GM18505 (cell line): ENCODE measurements around the gene HRK.

Experiments used
- ATAC-seq: cut with Tn5 transposase; IDR thresholded peaks from one replicate; pipeline ENCODE4 v1.9.1; 2021; ENCODE audit not compliant: unreplicated experiment
- POLR2A ChIP-seq: IDR thresholded peaks from 4 replicates; pipeline ENCODE4 v1.6.1; 2011; ENCODE audit warnings: borderline replicate concordance; ENCODE audit not compliant: insufficient read depth, insufficient read length; ENCODE audit errors: extremely low read depth

Gene HRK

DNA sequence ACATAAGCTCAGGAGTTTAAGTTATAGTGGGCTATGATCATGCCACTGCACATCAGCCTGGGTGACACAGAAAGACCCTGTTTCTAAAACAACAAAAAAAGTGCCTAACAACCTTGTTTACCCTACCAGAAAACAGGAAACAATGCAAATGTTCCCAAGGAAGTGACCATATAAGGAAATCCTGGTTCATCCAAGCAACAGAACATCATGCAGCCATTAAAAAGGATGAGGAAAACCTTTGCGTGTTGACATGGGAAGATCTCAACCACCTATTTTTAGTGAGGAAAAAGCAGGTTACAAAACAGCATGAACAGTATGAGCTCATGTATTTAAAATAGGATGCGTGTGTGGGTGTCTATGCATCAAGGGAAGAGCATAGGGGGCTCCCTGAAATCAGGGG is 13.7 kb downstream of the HRK start:
- no peak for TF ChIP-seq POLR2A
- ATAC-seq: no peak

DNA sequence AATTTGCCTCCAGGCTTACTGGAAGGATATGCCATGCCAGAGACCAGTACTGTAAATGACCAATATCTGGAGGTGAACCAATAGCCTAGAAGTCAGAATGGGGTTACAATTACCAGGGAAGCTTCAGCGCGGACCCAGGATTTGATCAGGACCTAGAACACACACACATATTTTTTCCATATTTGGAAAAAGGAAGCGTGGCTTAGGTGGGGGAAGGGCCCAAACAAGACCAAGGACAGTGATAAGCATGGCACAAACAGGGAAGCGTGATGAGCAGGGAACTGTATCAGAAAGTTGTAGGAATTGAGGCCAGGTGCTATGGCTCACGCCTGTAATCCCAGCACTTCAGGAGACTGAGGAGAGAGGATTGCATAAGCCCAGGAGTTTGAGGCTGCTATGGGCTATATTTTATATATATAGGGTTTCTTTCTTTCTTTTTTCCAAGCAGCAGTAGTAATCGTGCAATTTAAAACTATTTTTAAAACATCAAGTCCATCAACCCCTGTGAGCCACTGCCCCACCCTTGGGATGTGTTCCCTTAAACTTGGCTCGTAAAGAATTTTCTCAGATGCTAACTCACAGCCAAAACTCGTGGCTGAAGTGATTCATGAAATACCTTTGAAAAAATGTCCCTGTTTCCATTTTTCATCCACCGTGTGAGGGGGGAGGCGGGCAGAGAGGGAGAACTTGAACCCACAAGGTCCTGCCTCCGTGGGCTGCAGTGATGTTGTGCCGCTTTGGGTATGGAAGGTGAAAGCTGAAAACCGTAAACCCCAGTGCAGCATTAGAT is 16.7 kb downstream of the HRK start:
- TF ChIP-seq POLR2A: no peak
- ATAC-seq: no peak

DNA sequence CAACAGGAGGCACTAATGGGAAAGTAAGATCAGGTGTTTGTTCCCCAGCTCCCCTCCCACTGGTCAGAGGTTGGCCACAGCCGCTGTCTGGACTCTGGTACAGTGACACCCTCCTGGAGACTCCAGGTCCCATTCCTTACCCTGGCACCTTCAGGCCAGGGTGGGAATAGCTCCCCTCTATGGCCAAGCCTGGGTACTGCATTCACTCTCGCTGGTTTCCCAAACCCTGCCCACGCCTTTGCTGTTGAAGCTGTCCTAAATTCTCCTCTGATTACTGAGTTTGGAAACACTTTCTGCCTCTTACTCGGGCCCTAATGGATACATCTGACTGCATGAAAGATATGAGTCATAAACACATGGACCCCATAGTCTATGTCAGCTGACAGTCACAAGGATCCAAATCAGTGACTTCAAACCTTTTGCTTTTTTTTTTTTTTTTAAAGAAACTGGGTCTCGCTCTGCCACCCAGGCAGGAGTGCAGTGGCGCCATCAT is 17.9 kb downstream of the HRK start:
- no peak for TF ChIP-seq POLR2A
- ATAC-seq: no peak

DNA sequence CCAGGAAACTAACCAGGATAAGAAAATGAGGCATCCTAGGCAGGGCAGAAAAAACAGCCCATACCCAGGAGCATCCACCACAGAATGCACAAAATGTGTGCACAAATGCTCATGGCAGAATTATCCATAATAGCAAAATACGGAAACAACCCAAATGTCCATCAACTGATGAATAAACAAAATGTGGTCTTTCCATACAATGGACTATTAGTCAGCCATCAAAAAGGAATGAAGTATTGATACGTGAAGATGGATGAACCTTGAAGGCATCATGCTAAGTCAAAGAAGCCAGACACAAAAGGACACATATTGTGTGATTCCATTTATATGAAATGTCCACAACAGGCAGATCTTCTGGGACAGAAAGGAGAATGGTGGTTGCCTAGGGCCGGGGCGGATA is 19.1 kb downstream of the HRK start:
- no peak for ATAC-seq
- TF ChIP-seq POLR2A: no peak

DNA sequence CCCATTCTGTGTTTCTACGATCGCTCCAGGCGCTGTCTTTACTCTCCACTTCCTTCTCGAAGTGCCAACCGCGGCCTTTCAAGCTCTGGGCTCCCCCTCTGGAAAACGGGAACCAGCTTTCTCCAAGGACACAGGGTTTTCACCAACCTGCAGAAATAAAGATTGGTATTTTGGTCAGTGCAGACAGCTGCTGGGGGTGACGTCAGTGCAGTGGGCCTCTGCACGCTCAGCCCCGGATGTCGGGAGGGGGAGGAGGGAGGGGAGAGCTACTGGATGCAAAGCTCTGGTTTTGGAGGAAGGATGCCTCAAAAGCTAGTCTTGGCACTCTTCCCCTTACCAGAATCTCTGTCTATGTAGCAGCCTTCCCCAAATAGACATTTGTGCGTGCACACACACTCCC is 19.9 kb downstream of the HRK start:
- ATAC-seq: no peak
- TF ChIP-seq POLR2A: no peak

DNA sequence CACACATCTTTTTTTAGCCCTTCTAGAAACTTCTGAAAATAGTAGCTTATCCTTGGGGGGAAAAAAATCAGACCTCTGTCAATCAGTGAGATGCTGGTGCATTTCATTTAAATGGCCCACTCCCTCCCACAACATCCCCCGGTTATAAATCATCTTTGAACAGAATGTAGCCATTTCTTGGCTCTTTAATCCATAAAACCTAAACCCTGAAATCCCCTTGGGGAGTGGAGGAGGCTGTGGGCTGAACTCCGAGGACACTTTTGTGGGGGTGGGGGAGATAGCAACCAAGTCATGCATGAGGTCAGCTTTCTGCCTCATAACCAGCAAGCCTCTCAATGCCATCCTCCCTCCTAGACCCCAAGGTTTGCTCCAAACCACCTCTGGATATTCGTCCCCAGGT is 21.0 kb downstream of the HRK start:
- TF ChIP-seq POLR2A: no peak
- ATAC-seq: no peak

DNA sequence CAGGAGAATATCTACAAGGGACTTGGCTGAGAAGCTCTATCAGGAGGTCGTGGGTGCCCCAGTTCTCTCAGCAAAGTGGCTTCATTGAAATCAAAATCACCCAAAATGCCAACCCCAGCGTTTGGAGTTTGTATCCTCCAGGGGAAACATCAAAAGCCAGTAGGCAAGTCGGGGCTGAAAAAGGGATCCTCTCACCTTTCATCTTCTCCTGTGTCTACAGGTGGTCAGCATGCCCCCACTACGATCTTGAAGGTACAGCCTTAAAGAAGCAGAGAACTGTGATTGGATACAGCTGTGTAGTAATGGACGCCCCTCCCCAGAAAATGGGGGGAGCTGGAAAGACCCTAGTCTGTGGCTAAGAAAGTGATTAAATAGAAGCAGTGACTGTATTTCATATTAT is 22.2 kb downstream of the HRK start:
- TF ChIP-seq POLR2A: no peak

DNA sequence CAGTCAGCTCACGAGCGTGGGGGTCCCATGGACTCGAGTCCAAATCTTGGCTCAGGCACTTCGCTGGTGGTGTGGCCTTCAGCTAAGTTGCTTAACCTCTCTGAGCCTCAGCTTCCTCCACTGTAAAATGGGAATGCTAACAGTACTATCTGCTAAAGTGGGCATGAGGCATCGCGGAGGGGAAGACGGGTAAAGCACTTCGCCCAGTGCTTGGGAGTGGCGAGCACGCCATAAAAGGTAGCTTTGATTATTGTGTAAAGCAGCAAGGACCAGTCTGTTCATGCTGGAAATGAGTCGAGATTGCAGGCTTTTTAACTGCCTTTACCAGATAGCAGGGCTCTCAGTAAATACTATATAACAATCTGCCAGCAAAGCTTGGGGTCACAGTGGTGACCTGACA is 24.5 kb downstream of the HRK start:
- no peak for ATAC-seq
- TF ChIP-seq POLR2A: no peak

More for the DNA sequence above, 22.2 kb downstream of the HRK start:
- ATAC-seq: no peak

DNA sequence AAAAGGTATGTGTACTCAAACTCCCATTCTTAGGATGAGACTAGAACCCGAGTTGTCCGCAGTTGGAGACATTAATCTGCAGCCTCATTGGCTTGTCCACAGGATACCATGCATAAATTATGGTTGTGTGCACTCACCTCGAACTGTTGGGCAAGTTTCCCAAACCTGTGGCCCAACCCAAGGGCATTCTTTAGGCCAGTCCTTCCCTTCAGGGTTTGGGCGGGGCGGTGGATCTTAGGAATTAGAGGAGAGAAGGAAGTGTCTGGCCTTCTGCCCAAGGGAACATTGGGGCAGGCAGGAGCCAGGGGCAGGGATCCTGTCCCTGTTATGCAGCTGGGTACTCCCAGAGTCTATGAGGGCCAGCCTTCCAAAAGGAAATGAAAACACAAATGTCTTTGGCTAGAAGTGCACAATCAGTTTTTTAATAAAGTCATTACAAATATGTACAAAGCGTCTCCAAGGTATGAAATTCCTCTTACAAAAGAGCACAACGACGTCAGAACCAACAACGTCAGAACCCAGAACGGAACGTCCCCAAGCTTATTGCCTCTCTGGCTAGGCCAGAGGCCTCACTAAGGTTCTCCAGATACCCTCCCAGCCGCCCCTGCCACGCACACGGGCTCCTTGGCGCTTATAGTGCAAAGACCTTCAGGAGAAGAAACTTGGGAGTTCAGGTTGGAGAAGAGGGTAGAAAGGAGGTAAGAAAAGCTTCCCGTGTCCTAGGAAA is 25.3 kb downstream of the HRK start:
- ATAC-seq: no peak
- no peak for TF ChIP-seq POLR2A

DNA sequence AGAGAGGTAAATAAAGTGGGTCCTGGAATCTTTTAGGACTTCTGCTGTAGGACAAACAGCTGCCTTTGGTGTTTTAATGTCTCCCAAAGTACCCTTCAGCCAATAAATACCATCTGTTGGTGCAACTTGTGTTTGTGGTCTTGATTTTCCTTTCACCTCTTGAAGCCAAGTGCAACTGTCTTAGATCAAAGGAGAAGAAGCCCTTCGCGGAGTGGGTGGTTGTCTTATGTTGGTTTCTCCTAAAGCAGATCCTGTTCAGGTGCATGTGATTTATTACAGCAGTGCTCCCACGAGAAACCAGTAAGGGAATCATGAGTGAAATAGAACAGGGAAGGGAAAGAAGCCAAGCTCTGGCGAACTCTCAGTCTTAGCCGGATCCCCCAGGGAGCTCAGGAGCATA is 27.7 kb downstream of the HRK start:
- TF ChIP-seq POLR2A: no peak
- ATAC-seq: no peak

DNA sequence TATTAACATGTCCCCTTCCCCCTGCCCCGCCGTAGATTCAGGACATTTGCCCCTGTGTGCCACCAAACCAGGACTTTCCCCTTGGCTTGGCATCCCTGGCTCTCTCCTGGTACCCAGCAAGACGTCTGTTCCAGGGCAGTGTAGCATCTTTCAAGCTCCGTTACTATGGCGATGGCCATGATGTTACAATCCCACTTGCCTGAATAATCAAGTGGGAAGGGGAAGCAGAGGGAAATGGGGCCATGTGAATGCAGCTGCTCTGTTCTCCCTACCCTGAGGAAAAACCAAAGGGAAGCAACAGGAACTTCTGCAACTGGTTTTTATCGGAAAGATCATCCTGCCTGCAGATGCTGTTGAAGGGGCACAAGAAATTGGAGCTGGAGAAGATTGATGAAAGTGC is 28.9 kb downstream of the HRK start:
- no peak for ATAC-seq
- TF ChIP-seq POLR2A: no peak

DNA sequence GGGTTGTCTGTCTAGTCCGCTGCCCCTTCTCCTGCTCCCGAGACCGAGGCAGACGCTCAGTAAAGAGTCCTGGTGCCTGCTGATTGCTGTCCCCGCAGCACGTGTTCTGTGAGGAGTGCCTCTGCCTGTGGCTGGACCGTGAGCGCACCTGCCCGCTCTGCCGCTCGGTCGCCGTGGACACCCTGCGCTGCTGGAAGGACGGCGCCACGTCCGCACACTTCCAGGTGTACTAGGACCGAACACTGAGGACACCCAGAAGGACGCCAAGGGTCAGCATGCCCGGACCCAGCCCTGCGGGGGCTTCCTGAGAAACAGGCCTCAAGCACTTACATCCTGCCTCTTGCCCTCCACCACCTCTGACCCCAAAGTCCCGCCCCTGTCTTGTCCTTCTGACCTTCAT is 32.0 kb downstream of the HRK start:
- no peak for ATAC-seq

DNA sequence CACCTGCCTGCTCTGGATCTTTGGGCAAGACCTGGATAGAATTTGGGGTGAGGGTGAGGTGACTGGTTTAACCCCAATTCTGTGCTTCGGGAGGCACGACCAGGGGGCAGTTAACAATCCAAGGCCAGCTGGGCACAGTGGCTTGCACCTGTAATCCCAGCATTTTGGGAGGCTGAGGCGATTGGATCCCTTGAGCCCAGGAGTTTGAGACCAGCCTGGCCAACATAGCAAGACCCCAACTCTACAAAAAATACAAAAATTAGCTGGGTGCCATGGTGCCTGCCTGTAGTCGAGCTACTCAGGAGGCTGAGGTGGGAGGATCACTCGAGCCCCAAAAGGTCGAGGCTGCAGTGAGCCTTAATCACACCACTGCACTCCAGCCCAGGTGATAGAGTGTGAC is 38.2 kb downstream of the HRK start:
- TF ChIP-seq POLR2A: no peak
- no peak for ATAC-seq

More for the DNA sequence above, 32.0 kb downstream of the HRK start:
- TF ChIP-seq POLR2A: no peak

DNA sequence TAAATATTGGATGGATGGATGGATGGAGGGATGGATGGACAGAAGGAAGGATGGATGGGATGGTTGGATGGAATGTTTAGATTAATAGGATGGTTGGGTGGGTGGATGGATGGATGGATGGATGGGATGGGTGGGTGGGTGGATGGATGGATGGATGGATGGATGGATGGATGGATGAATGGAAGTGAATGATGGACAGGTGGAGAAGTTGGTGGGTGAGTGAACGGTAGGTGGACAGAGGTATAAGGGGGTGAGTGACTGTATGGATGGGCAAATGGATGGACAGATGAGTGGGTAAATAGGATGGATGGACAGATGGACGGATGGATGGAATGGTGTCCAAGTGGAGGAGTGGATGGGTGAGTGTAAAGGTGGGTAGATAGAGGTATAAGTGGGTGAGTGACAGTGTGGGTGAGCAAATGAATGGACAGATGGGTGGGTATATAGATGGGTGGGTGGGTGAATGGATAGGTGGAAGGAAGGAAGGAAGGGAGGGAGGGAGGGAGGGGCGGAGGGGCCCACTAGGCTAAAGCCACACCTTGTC is 41.9 kb downstream of the HRK start:
- ATAC-seq: no peak

More for the DNA sequence above, 41.9 kb downstream of the HRK start:
- TF ChIP-seq POLR2A: no peak
